T-helper 1 cell (primary cell): ENCODE results near the gene ENOX2.
A peak's percentile ranks its signal among the peaks of the same experiment; 100 is the strongest.

Experiments
- DNase-seq, 5 donors: peaks; one replicate each; pipeline ENCODE4 v3.0.0-alpha.2; 2012 to 2020

The ENOX2 gene

DNA sequence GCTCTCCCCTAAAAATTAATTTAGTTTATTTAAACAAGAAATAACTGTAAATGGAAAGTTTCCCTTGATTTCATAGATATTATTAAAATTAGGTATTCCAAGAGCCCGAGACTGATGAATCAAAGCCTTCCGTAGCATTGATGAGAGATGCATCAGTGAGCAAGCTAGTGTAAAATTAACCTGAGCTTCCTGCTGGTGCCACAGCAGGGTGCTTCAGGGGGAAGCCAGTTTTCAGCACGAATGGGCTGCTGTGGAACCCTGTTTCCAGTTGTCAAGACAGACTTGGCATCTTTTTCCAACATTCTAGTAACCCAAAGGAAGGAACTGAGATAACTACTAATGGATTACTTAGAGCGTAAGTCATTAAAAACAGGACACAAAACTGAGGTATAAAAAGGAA, 279.5 kb downstream of the ENOX2 start:
- no peak for DNase-seq

DNA sequence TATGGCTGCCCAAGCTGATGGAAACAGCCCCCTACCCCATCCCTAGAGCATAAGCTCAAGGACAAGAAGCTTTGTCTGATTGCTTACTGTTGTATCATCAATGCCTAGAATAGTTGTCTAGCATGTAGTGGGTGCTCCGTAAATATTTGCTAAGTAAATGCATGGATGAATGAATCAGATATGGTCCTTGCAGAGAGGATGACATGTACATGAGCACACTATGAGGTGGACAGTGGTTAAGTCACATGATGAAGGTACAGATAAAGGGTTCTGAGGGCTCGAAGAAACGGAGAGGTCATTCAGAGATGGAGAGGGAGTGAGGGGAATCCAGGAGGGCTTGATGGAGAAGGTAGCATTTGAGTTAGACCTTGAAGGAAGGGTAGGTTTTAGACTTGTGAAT, 287.1 kb downstream of the ENOX2 start:
- no peak for DNase-seq

DNA sequence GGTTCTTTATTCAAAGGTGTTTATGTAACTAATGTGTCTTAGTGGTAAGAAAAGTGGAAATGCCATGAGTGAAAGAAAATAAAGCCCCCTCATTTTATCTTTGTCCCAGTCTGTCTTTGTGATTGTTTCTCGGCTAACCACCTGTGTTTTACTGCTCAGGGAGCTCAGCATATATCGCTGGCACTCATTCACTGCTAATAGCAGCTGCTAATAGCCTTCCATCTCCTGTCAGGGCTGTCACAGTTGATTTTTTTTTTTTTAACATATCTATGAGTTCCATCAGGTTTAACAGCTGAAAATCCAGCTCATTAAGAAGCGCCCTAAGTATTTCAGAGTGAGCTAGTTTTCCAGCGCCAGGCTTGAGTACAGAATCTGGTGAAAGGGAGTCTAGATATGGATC, 295.6 kb downstream of the ENOX2 start:
- no peak for DNase-seq

DNA sequence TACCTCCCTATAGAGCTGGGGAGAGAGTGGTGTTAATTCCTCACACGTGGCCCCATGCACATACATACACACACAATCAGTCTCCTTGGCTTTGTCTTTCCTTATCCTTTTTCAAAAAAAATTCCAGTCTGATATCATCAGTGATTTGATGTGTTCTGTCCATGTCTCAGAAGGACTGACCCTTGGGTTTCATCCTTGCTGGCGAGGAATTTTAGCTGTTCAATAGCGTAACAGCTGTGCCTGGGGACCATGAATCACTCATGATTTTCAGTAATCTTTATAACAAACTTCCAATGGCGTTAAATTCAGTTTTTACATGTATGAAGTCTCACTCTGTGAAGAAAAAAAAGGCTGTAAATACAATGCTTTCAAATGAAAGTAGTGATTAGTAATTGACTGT, 296.6 kb downstream of the ENOX2 start:
- DNase-seq = no peak

DNA sequence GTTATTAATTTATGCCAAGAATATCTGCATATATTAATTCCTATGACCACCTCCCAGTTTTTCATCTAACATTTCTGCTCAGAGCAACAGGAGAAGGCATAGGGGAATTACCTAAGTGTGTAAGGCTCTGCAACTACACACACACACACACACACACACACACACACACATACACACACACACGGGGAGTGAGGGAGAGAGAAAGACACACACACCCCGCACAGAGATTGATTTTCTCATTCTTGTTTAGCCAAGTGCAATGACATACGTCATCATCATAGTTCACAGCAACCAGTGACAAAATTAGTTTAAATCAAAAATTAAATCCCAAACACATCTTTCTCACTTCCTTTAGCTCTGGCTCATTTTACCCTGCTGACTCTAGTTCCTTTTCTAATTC, 298.1 kb downstream of the ENOX2 start:
- DNase-seq = no peak

DNA sequence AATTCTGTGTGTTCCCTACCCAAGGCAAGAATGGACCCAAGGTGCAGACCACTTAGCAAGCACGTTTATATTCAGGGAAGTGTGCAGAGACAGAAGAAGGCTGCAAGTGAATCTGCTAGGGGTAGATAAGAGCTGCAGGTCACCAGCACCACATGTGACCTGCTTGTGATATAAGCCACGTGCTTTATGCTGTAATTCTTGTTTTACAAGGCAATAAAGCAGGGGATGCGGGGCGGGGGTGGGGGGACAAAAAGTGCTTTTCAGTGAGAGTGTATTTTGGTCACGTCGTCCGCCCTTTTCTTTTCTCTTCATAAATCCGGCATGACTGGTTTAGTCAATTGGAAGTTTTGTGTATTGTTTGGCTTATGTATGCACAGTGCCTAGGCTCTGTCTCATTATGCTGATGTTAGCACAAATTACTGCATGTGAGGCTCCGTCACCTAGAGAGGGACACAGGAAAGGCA, 308.5 kb downstream of the ENOX2 start:
- DNase-seq = no peak

DNA sequence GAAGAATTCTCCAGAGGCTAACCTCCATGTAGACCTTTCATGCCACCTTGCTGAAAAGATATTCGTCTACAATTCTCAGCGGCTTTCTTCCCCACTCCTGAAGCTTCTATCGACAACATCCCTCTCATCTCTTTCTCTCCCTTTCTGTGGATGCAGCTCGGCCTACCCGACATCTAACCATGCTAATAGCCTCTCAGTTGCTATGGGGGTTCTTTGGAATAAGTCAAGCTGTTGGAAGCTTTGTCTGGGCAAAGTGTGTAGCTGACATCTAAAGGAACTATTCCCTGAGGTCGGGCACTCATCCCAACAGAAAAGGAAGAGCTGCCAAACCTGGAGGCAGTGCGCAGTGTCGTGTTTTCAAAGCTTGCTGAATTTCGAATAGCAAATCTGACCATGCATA, 309.1 kb downstream of the ENOX2 start:
- DNase-seq = no peak

DNA sequence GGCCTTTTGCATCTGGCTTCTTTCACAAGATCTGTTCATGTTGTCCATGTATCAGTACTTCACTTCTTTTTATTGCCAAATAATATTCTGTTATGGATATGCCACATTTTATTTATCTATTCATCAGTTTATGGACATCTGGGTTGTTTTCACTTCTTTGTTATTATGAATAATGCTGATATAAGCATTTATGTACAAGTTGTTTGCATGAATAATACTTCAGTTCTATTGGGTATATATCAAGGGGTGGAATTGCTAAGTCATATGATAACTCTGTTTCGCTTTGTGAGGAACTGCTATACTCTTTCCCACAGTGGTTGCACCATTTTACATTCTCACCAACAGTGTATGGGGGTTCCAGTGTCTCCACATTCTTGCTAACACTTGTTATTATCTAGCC, 310.8 kb downstream of the ENOX2 start:
- DNase-seq = no peak

DNA sequence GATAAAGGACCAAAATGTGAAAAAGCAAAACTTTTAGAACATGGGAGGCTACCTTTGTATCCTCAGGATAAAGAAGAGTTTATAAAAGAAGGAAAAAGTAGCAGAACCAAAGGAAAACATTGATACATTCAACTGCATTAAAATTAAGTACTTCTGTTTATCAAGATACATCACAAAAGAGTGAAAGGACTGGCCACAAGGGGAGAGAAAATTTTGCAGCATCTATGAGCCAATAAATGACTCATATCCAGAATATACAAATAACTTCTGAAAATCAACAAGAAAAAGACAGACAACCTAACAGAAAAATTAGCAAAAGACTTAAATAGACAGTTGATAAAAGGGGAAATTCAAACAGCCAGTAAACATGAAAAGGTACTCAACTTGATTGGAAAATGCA, 324.1 kb downstream of the ENOX2 start:
- DNase-seq = no peak

DNA sequence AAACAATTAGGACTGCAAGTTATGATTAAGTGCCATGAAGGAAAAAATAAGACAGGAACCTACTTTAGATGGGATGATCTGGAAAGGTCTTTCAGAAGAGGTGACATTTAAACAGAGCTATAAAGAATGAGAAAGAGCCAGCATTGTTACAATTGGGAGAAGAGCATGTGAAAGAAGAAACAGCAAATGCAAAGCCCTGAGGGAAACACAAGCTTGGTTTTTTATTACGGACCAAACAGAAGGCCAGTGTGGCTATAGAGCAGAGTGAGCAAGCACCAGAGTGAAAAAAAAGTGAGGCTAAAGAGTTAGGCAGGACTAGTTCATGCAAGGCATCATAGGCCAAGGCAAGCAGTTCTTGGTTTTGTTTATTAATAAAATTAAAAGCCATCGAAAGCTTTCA, 325.6 kb downstream of the ENOX2 start:
- DNase-seq = no peak

DNA sequence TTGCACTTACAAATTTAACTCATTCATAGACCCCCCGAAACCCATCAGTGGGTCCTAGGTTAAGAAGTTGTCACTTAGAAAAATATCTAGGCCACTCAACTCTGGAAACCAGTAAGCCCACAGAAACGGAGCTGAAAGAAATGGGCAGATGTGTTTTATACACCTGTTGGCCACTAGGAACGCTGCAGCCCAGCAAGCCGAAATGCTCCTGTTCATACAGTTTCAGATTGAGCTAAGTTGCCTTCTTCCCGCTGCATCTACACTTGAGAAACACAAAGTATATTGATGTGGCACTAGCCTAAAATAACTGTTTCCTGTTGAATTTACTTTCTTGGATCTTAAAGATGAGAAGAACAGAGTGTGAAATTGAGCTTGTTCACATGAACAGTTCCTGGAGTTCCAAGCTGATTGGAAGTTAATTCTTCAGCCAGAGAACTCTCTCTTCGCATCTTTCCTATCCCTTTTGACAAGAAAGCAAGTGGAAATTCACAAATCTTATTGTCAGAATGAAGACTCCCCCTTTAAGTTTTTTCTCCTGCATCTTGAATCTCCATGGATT, 327.1 kb downstream of the ENOX2 start:
- peak in 1 of 5 donors; percentile 23 for DNase-seq
